HCT116 (cell line): ENCODE results near the gene TMEM63A. TPM values are rescaled to one million over a fixed set of nuclear protein-coding genes. Genes with fewer than 3 reads are reported as not detected.

Experiments used
- ATAC-seq: fragments of 200-7000 bp; cut with Tn5 transposase; 2 replicates; pipeline ENCODE4 v1.9.1; 2020; ENCODE audit warnings: mild to moderate bottlenecking, moderate library complexity
- BruUV-seq: library from RNA; stranded (reverse); fragments of 400-500 nt; replicated peaks from 2 replicates; lab custom pipeline; 2021; lab: Mats Ljungman, UMichigan
- CTCF ChIA-PET: fragments of 300-600 bp; sonication (Branson Sonifier 250); formaldehyde crosslinking; loops from one replicate; lab custom pipeline; 2021; ENCODE audit warnings: antibody characterized with exemption; lab: Charles Lee
- POLR2A ChIA-PET: fragments of 300-600, 350-600 bp; sonication (Branson Sonifier 250); formaldehyde crosslinking; loops from one replicate; lab custom pipeline; 2021; ENCODE audit warnings: antibody characterized with exemption; lab: Charles Lee
- RAD21 ChIA-PET, 2 experiments: fragments of 300-600 bp; sonication (Branson Sonifier 250); formaldehyde crosslinking; loops; one replicate each; lab custom pipeline; 2023; ENCODE audit warnings: low total read pairs in 2 of 2; ENCODE audit not compliant: uncharacterized antibody in 2 of 2, unreplicated experiment in 2 of 2, low non-redundant PET in 1 of 2; lab: Charles Lee
- DNase-seq: peaks from one replicate; pipeline ENCODE4 v3.0.0-alpha.2; 2010; ENCODE audit warnings: low read depth, low spot score
- H2AFZ ChIP-seq: fragments of 200-600 bp; shearing (Covaris generic), sonication (generic); 2 replicates; pipeline ENCODE4 v1.6.1; 2017; ENCODE audit warnings: low read depth, mixed run types, mixed read lengths, antibody characterized with exemption, low read length; ENCODE audit not compliant: poor library complexity, severe bottlenecking
- H3K27ac ChIP-seq: 2 replicates; pipeline ENCODE4 v1.5.1; 2012; ENCODE audit warnings: low read depth, low read length
- H3K27me3 ChIP-seq: fragments of 200-600 bp; sonication (generic); 2 replicates; pipeline ENCODE4 v1.6.1; 2016; ENCODE audit warnings: mixed run types, low read length, mixed read lengths; ENCODE audit not compliant: insufficient read depth
- H3K36me3 ChIP-seq, 2 experiments: fragments of 200-500 bp in 1 of 2; fragments of 200-600 bp in 1 of 2; sonication (Bioruptor generic) in 1 of 2; sonication (generic) in 1 of 2; 2 replicates each; pipeline versions ENCODE4 v1.5.1 to v1.6.1; 2014 to 2016; ENCODE audit warnings: low read length in 2 of 2, inconsistent platforms in 1 of 2, mixed read lengths in 1 of 2, mixed run types in 1 of 2; ENCODE audit not compliant: insufficient read depth in 2 of 2, control insufficient read depth in 1 of 2
- H3K4me1 ChIP-seq, 2 experiments: fragments of 200-600 bp in 1 of 2; sonication (generic) in 1 of 2; 2 replicates each; pipeline versions ENCODE4 v1.5.1 to v1.6.1; 2012 to 2017; ENCODE audit warnings: low read length in 2 of 2, inconsistent platforms in 1 of 2, mild to moderate bottlenecking in 1 of 2, mixed read lengths in 1 of 2, mixed run types in 1 of 2, moderate library complexity in 1 of 2; ENCODE audit not compliant: insufficient read depth in 2 of 2, control insufficient read depth in 1 of 2
- H3K4me2 ChIP-seq: fragments of 200-600 bp; sonication (generic); 2 replicates; pipeline ENCODE4 v1.6.1; 2017; ENCODE audit warnings: mixed run types, low read length, mixed read lengths
- H3K4me3 ChIP-seq, 2 experiments: fragments of 200-600 bp in 1 of 2; sonication (generic) in 1 of 2; replicated peaks in 1 of 2; 2 replicates each; pipeline ENCODE4 v1.5.1; 2011 to 2016; ENCODE audit warnings: low read length in 2 of 2, control low read depth in 1 of 2, low read depth in 1 of 2, mild to moderate bottlenecking in 1 of 2, mixed read lengths in 1 of 2, mixed run types in 1 of 2
- H3K79me2 ChIP-seq: fragments of 200-600 bp; sonication (generic); 2 replicates; pipeline ENCODE4 v1.6.1; 2017; ENCODE audit warnings: mild to moderate bottlenecking, mixed run types, low read length, moderate library complexity, mixed read lengths; ENCODE audit not compliant: insufficient read depth
- H3K9ac ChIP-seq: fragments of 200-600 bp; sonication (generic); 2 replicates; pipeline ENCODE4 v1.6.1; 2016; ENCODE audit warnings: low read length, mixed read lengths
- H3K9me2 ChIP-seq: fragments of 200-600 bp; sonication (generic), shearing (Covaris generic); 2 replicates; pipeline ENCODE4 v1.6.1; 2017; ENCODE audit warnings: mixed run types, mild to moderate bottlenecking, moderate library complexity; ENCODE audit not compliant: insufficient read depth
- H3K9me3 ChIP-seq, 2 experiments: fragments of 200-500 bp in 1 of 2; fragments of 200-600 bp in 1 of 2; sonication (Bioruptor generic) in 1 of 2; sonication (generic) in 1 of 2; 2 replicates each; pipeline ENCODE4 v1.6.1; 2014 to 2017; ENCODE audit warnings: low read length in 2 of 2, mixed read lengths in 2 of 2, inconsistent platforms in 1 of 2, low read depth in 1 of 2, mild to moderate bottlenecking in 1 of 2, mixed run types in 1 of 2, moderate library complexity in 1 of 2; ENCODE audit not compliant: control insufficient read depth in 1 of 2, insufficient read depth in 1 of 2
- H4K20me1 ChIP-seq: fragments of 200-600 bp; sonication (generic), shearing (Covaris generic); 2 replicates; pipeline ENCODE4 v1.6.1; 2017; ENCODE audit warnings: mixed run types, mild to moderate bottlenecking, moderate library complexity; ENCODE audit not compliant: insufficient read depth
- EGR1 ChIP-seq: IDR thresholded peaks from 2 replicates; pipeline ENCODE4 v1.6.1; 2012; ENCODE audit warnings: low read depth
- EZH2 ChIP-seq: fragments of 200-600 bp; sonication (generic); IDR thresholded peaks from 2 replicates; pipeline ENCODE4 v1.6.1; 2017; ENCODE audit warnings: antibody characterized with exemption, mixed run types
- EZH2phosphoT487 ChIP-seq: fragments of 200-600 bp; IDR thresholded peaks from 2 replicates; pipeline ENCODE4 v1.6.1; 2018; ENCODE audit warnings: antibody characterized with exemption, borderline replicate concordance
- POLR2A ChIP-seq: IDR thresholded peaks from 2 replicates; pipeline ENCODE4 v1.7.0; 2011; ENCODE audit warnings: borderline replicate concordance; ENCODE audit not compliant: insufficient read depth, insufficient read length; ENCODE audit errors: extremely low read depth
- RAD21 ChIP-seq: IDR thresholded peaks from 2 replicates; pipeline ENCODE4 v1.6.1; 2012; ENCODE audit warnings: low read depth, mild to moderate bottlenecking
- REST ChIP-seq: IDR thresholded peaks from 2 replicates; pipeline ENCODE4 v1.6.1; 2012; ENCODE audit warnings: low read depth
- SP1 ChIP-seq: IDR thresholded peaks from 2 replicates; pipeline ENCODE4 v1.6.1; 2012; ENCODE audit warnings: low read depth
- TCF7L2 ChIP-seq: IDR thresholded peaks from 2 replicates; pipeline ENCODE4 v1.7.0; 2011; ENCODE audit warnings: borderline replicate concordance, inconsistent platforms; ENCODE audit not compliant: insufficient read depth, insufficient read length; ENCODE audit errors: extremely low read depth
- YY1 ChIP-seq: IDR thresholded peaks from 2 replicates; pipeline ENCODE4 v1.6.1; 2011; ENCODE audit warnings: low read length, low read depth, moderate library complexity, mild to moderate bottlenecking; ENCODE audit not compliant: insufficient replicate concordance; ENCODE audit errors: extremely low read depth
- ZNF274 ChIP-seq: fragments of 200-500 bp; sonication (Bioruptor generic); IDR thresholded peaks from 2 replicates; pipeline ENCODE4 v1.6.1; 2014; ENCODE audit warnings: mild to moderate bottlenecking, low read depth, low read length, inconsistent platforms
- intact Hi-C: fragments of 100-400 bp; cut with micrococcal nuclease; formaldehyde crosslinking; loops from 2 replicates; pipeline ENCODE4 v1.10.0; 2022
- total RNA-seq: library from RNA; stranded (reverse); gene quantifications from one replicate; pipeline ENCODE4 v1.2.1, GENCODE V29; 2021; ENCODE audit not compliant: unreplicated experiment
- TF ChIP-seq, protein P1 (sequence below): IDR thresholded peaks from 2 replicates; pipeline ENCODE4 v1.6.1; 2011; ENCODE audit warnings: mild to moderate bottlenecking, low read length, moderate library complexity; ENCODE audit not compliant: insufficient replicate concordance; ENCODE audit errors: extremely low read depth
- TF ChIP-seq, protein P2 (sequence below): IDR thresholded peaks from 2 replicates; pipeline ENCODE4 v1.6.1; 2012

TMEM63A gene
- total RNA-seq, 1 experiment from 2014 or later: 24.4 TPM

DNA sequence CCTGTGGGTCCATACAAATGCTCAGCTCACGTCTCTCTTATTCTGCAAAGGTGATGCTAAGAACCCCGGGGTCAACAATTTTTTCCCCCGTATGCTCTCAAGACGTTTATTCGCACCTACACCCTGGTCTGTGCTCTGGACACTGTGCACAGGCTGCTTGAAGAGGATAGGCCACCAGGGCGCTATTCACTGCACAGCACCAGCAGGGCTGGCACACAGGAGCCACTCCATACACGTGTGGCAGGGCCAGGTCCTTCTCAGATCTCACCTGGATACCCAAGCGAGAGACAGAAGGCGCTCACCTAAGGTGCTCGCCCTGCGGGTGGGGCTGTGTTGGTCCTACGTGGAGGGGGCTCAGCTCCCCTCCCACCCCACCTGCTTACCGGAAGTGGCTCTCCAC is 16.7 kb downstream of the TMEM63A start:
- H3K4me1 ChIP-seq: peaks cover 11 to 15% of the 10 kb centered on the region in 2 experiments
- TF ChIP-seq EZH2phosphoT487 (no peak), SP1 (no peak), ZNF274 (no peak), EGR1 (no peak), TCF7L2 (no peak), RAD21 (no peak), YY1 (no peak), POLR2A (no peak), EZH2 (no peak), REST (no peak)
- TF ChIP-seq, protein P1, sequence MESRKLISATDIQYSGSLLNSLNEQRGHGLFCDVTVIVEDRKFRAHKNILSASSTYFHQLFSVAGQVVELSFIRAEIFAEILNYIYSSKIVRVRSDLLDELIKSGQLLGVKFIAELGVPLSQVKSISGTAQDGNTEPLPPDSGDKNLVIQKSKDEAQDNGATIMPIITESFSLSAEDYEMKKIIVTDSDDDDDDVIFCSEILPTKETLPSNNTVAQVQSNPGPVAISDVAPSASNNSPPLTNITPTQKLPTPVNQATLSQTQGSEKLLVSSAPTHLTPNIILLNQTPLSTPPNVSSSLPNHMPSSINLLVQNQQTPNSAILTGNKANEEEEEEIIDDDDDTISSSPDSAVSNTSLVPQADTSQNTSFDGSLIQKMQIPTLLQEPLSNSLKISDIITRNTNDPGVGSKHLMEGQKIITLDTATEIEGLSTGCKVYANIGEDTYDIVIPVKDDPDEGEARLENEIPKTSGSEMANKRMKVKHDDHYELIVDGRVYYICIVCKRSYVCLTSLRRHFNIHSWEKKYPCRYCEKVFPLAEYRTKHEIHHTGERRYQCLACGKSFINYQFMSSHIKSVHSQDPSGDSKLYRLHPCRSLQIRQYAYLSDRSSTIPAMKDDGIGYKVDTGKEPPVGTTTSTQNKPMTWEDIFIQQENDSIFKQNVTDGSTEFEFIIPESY: no peak
- TF ChIP-seq, protein P2, sequence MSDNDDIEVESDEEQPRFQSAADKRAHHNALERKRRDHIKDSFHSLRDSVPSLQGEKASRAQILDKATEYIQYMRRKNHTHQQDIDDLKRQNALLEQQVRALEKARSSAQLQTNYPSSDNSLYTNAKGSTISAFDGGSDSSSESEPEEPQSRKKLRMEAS: no peak
- ChIA-PET CTCF (no interaction called here), RAD21 (no interaction called here), POLR2A (no interaction called here)
- no peak overlapping the region for H2AFZ ChIP-seq
- H3K9me2 ChIP-seq: no peaks in the 10 kb centered on the region
- no peak overlapping the region for H3K4me3 ChIP-seq
- no peaks in the 10 kb centered on the region for H3K9me3 ChIP-seq
- no peak overlapping the region for H3K9ac ChIP-seq
- peak; percentile 49; the same call in 1 of the 2 replicates for ATAC-seq
- BruUV-seq: no TSS peak
- no peak for DNase-seq
- intact Hi-C loops: no loop called here
- H3K79me2 ChIP-seq: no peaks in the 10 kb centered on the region
- no peaks in the 10 kb centered on the region for H3K27me3 ChIP-seq
- H3K4me2 ChIP-seq: no peak overlapping the region
- peaks cover 0 to 14% of the 10 kb centered on the region in 2 experiments; a peak in 3 of 4 replicates for H3K36me3 ChIP-seq
- H3K27ac ChIP-seq: no peak overlapping the region
- no peaks in the 10 kb centered on the region; the same call in 1 of the 2 replicates for H4K20me1 ChIP-seq
